ENCODE results near the gene FAXDC2. TPM values are rescaled to one million over a fixed set of nuclear protein-coding genes. Genes with fewer than 3 reads are reported as not detected.

The FAXDC2 gene
- total and polyA plus RNA-seq, 2 of the 13 experiments (the other 11 are each of a cell fraction or from before 2014, with no cell fraction given), result 4.7 to 58.8 TPM

GRCh38 chr5:154834053-154834452, 16.4 kb downstream of the FAXDC2 start (continued):
- TF ChIP-seq KMT2B (CRISPR knock-in tag; IDR thresholded peaks at IDR 0.05) (no peak), ZNF572 (CRISPR knock-in tag; IDR thresholded peaks at IDR 0.05) (no peak), MTA3 (CRISPR knock-in tag; IDR thresholded peaks at IDR 0.05) (no peak), RAD21 (CRISPR knock-in tag; IDR thresholded peaks at IDR 0.05) (no peak), BCL6 (CRISPR knock-in tag; IDR thresholded peaks at IDR 0.05) (peak; percentile 94), FOXK2 (IDR thresholded peaks at IDR 0.05) (no peak), ZNF17 (CRISPR knock-in tag; IDR thresholded peaks at IDR 0.05) (no peak), TAF15 (IDR thresholded peaks at IDR 0.05; ENCODE audit: low read depth, low read length, poor library complexity, severe bottlenecking) (no peak), SRSF1 (optimal IDR thresholded peaks at IDR 0.05; ENCODE audit: low read depth, low read length) (no peak), SMAD3 (CRISPR knock-in tag; IDR thresholded peaks at IDR 0.05) (no peak), CREB1 (IDR thresholded peaks at IDR 0.05) (no peak), CREB1 (CRISPR knock-in tag; IDR thresholded peaks at IDR 0.05) (no peak), ELK4 (CRISPR knock-in tag; IDR thresholded peaks at IDR 0.05; ENCODE audit: borderline replicate concordance) (no peak), ZNF556 (CRISPR knock-in tag; IDR thresholded peaks at IDR 0.05; ENCODE audit: borderline replicate concordance) (no peak), SAFB2 (CRISPR knock-in tag; IDR thresholded peaks at IDR 0.05; ENCODE audit: borderline replicate concordance, low read depth) (no peak), ZNF713 (CRISPR knock-in tag; IDR thresholded peaks at IDR 0.05) (no peak), ZSCAN22 (CRISPR knock-in tag; IDR thresholded peaks at IDR 0.05) (no peak), SATB2 (CRISPR knock-in tag; IDR thresholded peaks at IDR 0.05) (no peak), ZNF605 (CRISPR knock-in tag; IDR thresholded peaks at IDR 0.05) (no peak), PHB2 (IDR thresholded peaks at IDR 0.05; ENCODE audit: partially characterized antibody) (no peak), ZNF841 (CRISPR knock-in tag; IDR thresholded peaks at IDR 0.05; ENCODE audit: borderline replicate concordance) (no peak), ZNF256 (CRISPR knock-in tag; conservative IDR thresholded peaks at IDR 0.05) (no peak), ATRX (CRISPR knock-in tag; IDR thresholded peaks at IDR 0.05; ENCODE audit: borderline replicate concordance) (no peak), ZNF383 (CRISPR knock-in tag; IDR thresholded peaks at IDR 0.05; ENCODE audit: borderline replicate concordance) (no peak)
- TF ChIP-seq, protein P1, sequence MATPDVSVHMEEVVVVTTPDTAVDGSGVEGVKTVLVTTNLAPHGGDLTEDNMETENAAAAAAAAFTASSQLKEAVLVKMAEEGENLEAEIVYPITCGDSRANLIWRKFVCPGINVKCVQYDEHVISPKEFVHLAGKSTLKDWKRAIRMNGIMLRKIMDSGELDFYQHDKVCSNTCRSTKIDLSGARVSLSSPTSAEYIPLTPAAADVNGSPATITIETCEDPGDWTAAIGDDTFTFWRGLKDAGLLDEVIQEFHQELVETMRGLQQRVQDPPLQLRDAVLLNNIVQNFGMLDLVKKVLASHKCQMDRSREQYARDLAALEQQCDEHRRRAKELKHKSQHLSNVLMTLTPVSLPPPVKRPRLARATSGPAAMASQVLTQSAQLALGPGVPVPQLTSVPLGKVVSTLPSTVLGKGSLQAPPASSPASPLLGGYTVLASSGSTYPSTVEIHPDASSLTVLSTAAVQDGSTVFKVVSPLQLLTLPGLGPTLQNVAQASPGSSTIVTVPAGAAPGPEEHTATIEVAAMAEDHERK (CRISPR knock-in tag; IDR thresholded peaks at IDR 0.05; ENCODE audit: low read depth), result no peak
- TF ChIP-seq, protein P2, sequence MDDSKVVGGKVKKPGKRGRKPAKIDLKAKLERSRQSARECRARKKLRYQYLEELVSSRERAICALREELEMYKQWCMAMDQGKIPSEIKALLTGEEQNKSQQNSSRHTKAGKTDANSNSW (CRISPR knock-in tag; IDR thresholded peaks at IDR 0.05; ENCODE audit: borderline replicate concordance), result no peak
- TF ChIP-seq, protein P3, sequence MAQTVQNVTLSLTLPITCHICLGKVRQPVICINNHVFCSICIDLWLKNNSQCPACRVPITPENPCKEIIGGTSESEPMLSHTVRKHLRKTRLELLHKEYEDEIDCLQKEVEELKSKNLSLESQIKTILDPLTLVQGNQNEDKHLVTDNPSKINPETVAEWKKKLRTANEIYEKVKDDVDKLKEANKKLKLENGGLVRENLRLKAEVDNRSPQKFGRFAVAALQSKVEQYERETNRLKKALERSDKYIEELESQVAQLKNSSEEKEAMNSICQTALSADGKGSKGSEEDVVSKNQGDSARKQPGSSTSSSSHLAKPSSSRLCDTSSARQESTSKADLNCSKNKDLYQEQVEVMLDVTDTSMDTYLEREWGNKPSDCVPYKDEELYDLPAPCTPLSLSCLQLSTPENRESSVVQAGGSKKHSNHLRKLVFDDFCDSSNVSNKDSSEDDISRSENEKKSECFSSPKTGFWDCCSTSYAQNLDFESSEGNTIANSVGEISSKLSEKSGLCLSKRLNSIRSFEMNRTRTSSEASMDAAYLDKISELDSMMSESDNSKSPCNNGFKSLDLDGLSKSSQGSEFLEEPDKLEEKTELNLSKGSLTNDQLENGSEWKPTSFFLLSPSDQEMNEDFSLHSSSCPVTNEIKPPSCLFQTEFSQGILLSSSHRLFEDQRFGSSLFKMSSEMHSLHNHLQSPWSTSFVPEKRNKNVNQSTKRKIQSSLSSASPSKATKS (CRISPR knock-in tag; IDR thresholded peaks at IDR 0.05), result no peak

Measured in HepG2 (cell line).